ENCODE results near the gene COL6A1. TPM values are rescaled to one million over a fixed set of nuclear protein-coding genes. Genes with fewer than 3 reads are reported as not detected.

The COL6A1 gene, protein sequence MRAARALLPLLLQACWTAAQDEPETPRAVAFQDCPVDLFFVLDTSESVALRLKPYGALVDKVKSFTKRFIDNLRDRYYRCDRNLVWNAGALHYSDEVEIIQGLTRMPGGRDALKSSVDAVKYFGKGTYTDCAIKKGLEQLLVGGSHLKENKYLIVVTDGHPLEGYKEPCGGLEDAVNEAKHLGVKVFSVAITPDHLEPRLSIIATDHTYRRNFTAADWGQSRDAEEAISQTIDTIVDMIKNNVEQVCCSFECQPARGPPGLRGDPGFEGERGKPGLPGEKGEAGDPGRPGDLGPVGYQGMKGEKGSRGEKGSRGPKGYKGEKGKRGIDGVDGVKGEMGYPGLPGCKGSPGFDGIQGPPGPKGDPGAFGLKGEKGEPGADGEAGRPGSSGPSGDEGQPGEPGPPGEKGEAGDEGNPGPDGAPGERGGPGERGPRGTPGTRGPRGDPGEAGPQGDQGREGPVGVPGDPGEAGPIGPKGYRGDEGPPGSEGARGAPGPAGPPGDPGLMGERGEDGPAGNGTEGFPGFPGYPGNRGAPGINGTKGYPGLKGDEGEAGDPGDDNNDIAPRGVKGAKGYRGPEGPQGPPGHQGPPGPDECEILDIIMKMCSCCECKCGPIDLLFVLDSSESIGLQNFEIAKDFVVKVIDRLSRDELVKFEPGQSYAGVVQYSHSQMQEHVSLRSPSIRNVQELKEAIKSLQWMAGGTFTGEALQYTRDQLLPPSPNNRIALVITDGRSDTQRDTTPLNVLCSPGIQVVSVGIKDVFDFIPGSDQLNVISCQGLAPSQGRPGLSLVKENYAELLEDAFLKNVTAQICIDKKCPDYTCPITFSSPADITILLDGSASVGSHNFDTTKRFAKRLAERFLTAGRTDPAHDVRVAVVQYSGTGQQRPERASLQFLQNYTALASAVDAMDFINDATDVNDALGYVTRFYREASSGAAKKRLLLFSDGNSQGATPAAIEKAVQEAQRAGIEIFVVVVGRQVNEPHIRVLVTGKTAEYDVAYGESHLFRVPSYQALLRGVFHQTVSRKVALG
- 93.3 and 98.2 TPM in 2 replicates for total RNA-seq (2014; rRNA removed; shearing (Covaris generic))

DNA sequence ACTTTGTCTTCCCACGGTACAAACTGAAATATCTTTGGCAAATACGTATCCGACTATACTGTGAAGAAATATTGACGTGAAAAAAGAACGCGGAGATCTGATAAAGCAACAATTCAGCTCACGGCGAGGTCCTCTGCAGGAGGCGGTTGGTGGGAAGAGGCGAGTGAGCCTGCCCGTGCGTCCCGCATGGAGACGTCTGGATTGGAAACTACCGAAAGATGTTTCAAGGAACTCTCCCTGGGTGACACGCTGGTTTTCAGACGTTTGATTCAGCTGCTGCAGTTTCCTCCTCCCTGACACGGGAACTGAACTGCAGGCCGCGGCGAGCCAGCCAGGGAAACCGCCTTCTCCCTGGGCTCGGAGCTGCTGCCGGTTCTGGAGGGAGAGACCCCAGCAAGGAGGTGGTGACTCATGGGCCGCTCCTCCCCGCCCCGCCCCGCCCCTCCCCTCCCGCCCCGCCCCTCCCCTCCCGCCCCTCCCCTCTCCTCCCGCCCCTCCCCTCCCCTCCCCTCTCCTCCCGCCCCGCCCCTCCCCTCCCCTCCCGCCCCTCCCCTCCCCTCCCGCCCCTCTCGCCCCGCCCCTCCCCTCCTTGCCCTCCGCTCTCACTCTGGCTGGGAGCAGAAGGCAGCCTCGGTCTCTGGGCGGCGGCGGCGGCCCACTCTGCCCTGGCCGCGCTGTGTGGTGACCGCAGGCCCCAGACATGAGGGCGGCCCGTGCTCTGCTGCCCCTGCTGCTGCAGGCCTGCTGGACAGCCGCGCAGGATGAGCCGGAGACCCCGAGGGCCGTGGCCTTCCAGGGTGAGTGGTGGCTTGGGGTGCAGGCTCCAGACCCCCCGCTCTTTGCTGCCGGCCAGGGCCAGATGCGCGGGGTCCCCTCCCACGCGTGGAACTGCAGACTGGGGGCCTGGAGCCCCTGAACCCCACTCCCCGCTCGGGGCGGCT is at the start of gene COL6A1:
TSS of gene COL6A1 (plus strand) at position 620 of the 941 bp plus-strand sequence. CDS start at position 701, 81 bp downstream.

Other genes with a start within 250 kb of the COL6A1 start
- gene COL6A2, start 116.3 kb downstream of the COL6A1 start, total RNA-seq (2014; rRNA removed; shearing (Covaris generic)), result 74.4 and 78.3 TPM in 2 replicates
- 0.05 TPM in 1 of 2 replicates, not detected in the other for gene FTCD, start 173.8 kb downstream of the COL6A1 start, total RNA-seq (2014; rRNA removed; shearing (Covaris generic))
- 6.9 and 9.7 TPM in 2 replicates for gene SPATC1L, start 202.7 kb downstream of the COL6A1 start, total RNA-seq (2014; rRNA removed; shearing (Covaris generic))
- 24.1 and 30.7 TPM in 2 replicates for gene LSS, start 247.0 kb downstream of the COL6A1 start, total RNA-seq (2014; rRNA removed; shearing (Covaris generic))

Data from A375 (cell line).